Measurements from ENCODE around the gene ITGA2B.

DNA sequence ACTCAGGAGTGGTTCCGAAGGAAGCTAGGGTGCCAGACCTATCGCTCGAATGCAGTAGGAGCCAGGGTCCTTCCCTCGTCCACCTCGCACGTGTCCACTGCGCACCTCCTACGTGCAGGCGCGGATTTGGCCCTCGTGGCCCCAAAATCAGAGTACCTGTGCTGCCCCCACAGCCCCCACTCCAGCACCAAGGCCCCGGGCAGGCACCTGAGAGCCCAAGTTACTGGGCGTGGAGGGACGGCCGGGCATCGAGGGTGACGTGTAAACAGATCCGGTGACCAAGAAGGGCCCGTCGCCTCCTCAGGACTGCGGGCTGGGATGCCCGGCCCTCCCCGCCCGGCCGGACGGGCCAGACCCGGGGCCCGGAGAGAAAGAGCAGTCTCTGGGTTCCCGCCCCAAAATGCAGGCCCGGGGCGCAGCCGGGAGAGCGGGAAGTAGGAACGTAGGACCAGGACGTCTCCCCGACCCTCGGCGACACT, 65.3 kb downstream of the ITGA2B start:
- TF ChIP-seq EZH2 (IDR thresholded peaks at IDR 0.05; ENCODE audit: insufficient read depth, poor library complexity, severe bottlenecking) (no peak), EZH2phosphoT487 (IDR thresholded peaks at IDR 0.05; ENCODE audit: insufficient read depth, low read depth) (no peak)

Measured in GM23248 (cell line).